ENCODE data around the gene CPLANE1. TPM values are rescaled to one million over a fixed set of nuclear protein-coding genes. Genes with fewer than 3 reads are reported as not detected.
"Not testable (repeated sequence)": the region's sequence is repeated elsewhere in the genome, so short reads cannot be mapped to it uniquely, and the experiment has no call there.

Gene CPLANE1
- polyA plus RNA-seq, 1 donor (not counting 4 experiments of a cell fraction or from before 2014, with no cell fraction given), result 9.2 TPM

- TF ChIP-seq EZH2 (IDR thresholded peaks at IDR 0.05; ENCODE audit: low read length) (no peak), CTCF (optimal IDR thresholded peaks at IDR 0.05 in 1 of 3, IDR thresholded peaks at IDR 0.05 in 1 of 3, conservative IDR thresholded peaks at IDR 0.05 in 1 of 3; ENCODE audit: extremely low read depth in 1 of 3, insufficient read depth in 2 of 3, low read length in 3 of 3) (no peak)
- DNase-seq (ENCODE audit: low read depth, low spot score), result no peak
- no peak for FAIRE-seq
- Histone ChIP-seq H3K4me3 (ENCODE audit: control insufficient read depth in 2 of 3, extremely low read depth in 1 of 3, insufficient read depth in 2 of 3, low read depth in 1 of 3, low read length in 3 of 3) (no peak overlapping the region), H3K9me1 (ENCODE audit: control insufficient read depth, extremely low read depth, insufficient read depth, low read length) (no peaks in the 10 kb centered on the region), H2AFZ (ENCODE audit: control insufficient read depth, low read length) (no peak overlapping the region), H4K20me1 (ENCODE audit: control insufficient read depth, extremely low read depth, insufficient read depth, low read length) (no peaks in the 10 kb centered on the region), H3K4me1 (ENCODE audit: control insufficient read depth, extremely low read depth, insufficient read depth, low read length) (no peaks in the 10 kb centered on the region), H3K9me3 (ENCODE audit: control insufficient read depth, low read depth, low read length) (no peaks in the 10 kb centered on the region), H3K9ac (ENCODE audit: control insufficient read depth, extremely low read depth, insufficient read depth, low read length) (no peak overlapping the region), H3K79me2 (ENCODE audit: control insufficient read depth, insufficient read depth, low read length) (no peaks in the 10 kb centered on the region), H3K4me2 (ENCODE audit: control insufficient read depth, extremely low read depth, insufficient read depth, low read depth, low read length) (no peak overlapping the region), H3K27ac (ENCODE audit: control insufficient read depth, insufficient read depth, low read length) (no peak overlapping the region), H3K36me3 (ENCODE audit: control insufficient read depth in 2 of 2, extremely low read depth in 1 of 2, insufficient read depth in 2 of 2, low read length in 2 of 2) (peaks cover 0 to 3% of the 10 kb centered on the region in 2 experiments), H3K27me3 (ENCODE audit: control insufficient read depth, extremely low read depth, insufficient read depth, low read length) (no peaks in the 10 kb centered on the region)
- dilution Hi-C loops (cut with MboI; ENCODE audit: extremely low pct_ligation_motif_present, low sequenced_read_pairs), result no loop called here
Observed at GRCh38 chr5:37109338-37109737, 139.8 kb downstream of the CPLANE1 start.

GRCh38 chr5:37103302-37103701 lies 145.9 kb downstream of the CPLANE1 start:
- FAIRE-seq (no peak), DNase-seq (ENCODE audit: low read depth, low spot score) (no peak)
- no peaks in the 10 kb centered on the region for H4K20me1 ChIP-seq (ENCODE audit: control insufficient read depth, extremely low read depth, insufficient read depth, low read length)
- TF ChIP-seq EZH2 (IDR thresholded peaks at IDR 0.05; ENCODE audit: low read length) (no peak), CTCF (optimal IDR thresholded peaks at IDR 0.05 in 1 of 3, IDR thresholded peaks at IDR 0.05 in 1 of 3, conservative IDR thresholded peaks at IDR 0.05 in 1 of 3; ENCODE audit: extremely low read depth in 1 of 3, insufficient read depth in 2 of 3, low read length in 3 of 3) (no peak)
- H3K4me2 ChIP-seq (ENCODE audit: control insufficient read depth, extremely low read depth, insufficient read depth, low read depth, low read length), result no peak overlapping the region
- no peak overlapping the region for H3K4me3 ChIP-seq (ENCODE audit: control insufficient read depth in 2 of 3, extremely low read depth in 1 of 3, insufficient read depth in 2 of 3, low read depth in 1 of 3, low read length in 3 of 3)
- H3K9me1 ChIP-seq (ENCODE audit: control insufficient read depth, extremely low read depth, insufficient read depth, low read length), result no peaks in the 10 kb centered on the region
- no peaks in the 10 kb centered on the region for H3K4me1 ChIP-seq (ENCODE audit: control insufficient read depth, extremely low read depth, insufficient read depth, low read length)
- no peaks in the 10 kb centered on the region for H3K27me3 ChIP-seq (ENCODE audit: control insufficient read depth, extremely low read depth, insufficient read depth, low read length)
- no peaks in the 10 kb centered on the region for H3K79me2 ChIP-seq (ENCODE audit: control insufficient read depth, insufficient read depth, low read length)
- no peaks in the 10 kb centered on the region for H3K9me3 ChIP-seq (ENCODE audit: control insufficient read depth, low read depth, low read length)
- H2AFZ ChIP-seq (ENCODE audit: control insufficient read depth, low read length), result no peak overlapping the region
- dilution Hi-C loops (cut with MboI; ENCODE audit: extremely low pct_ligation_motif_present, low sequenced_read_pairs), result no loop called here
- no peak overlapping the region for H3K9ac ChIP-seq (ENCODE audit: control insufficient read depth, extremely low read depth, insufficient read depth, low read length)
- no peaks in the 10 kb centered on the region for H3K36me3 ChIP-seq (ENCODE audit: control insufficient read depth in 2 of 2, extremely low read depth in 1 of 2, insufficient read depth in 2 of 2, low read length in 2 of 2)
- H3K27ac ChIP-seq (ENCODE audit: control insufficient read depth, insufficient read depth, low read length), result no peak overlapping the region

- H2AFZ ChIP-seq (ENCODE audit: control insufficient read depth, low read length); H3K27ac ChIP-seq (ENCODE audit: control insufficient read depth, insufficient read depth, low read length); H3K4me1 ChIP-seq (ENCODE audit: control insufficient read depth, extremely low read depth, insufficient read depth, low read length); DNase-seq (ENCODE audit: low read depth, low spot score); H4K20me1 ChIP-seq (ENCODE audit: control insufficient read depth, extremely low read depth, insufficient read depth, low read length); H3K79me2 ChIP-seq (ENCODE audit: control insufficient read depth, insufficient read depth, low read length); H3K9me3 ChIP-seq (ENCODE audit: control insufficient read depth, low read depth, low read length); H3K27me3 ChIP-seq (ENCODE audit: control insufficient read depth, extremely low read depth, insufficient read depth, low read length); dilution Hi-C loops (cut with MboI; ENCODE audit: extremely low pct_ligation_motif_present, low sequenced_read_pairs); FAIRE-seq; H3K9me1 ChIP-seq (ENCODE audit: control insufficient read depth, extremely low read depth, insufficient read depth, low read length); H3K4me2 ChIP-seq (ENCODE audit: control insufficient read depth, extremely low read depth, insufficient read depth, low read depth, low read length); H3K4me3 ChIP-seq (ENCODE audit: control insufficient read depth in 2 of 3, extremely low read depth in 1 of 3, insufficient read depth in 2 of 3, low read depth in 1 of 3, low read length in 3 of 3); H3K36me3 ChIP-seq (ENCODE audit: control insufficient read depth in 2 of 2, extremely low read depth in 1 of 2, insufficient read depth in 2 of 2, low read length in 2 of 2); H3K9ac ChIP-seq (ENCODE audit: control insufficient read depth, extremely low read depth, insufficient read depth, low read length): not testable (repeated sequence)
Observed at GRCh38 chr5:37099267-37099666, 149.9 kb downstream of the CPLANE1 start.

GRCh38 chr5:37093795-37094194 lies 155.4 kb downstream of the CPLANE1 start:
- H3K79me2 ChIP-seq (ENCODE audit: control insufficient read depth, insufficient read depth, low read length); dilution Hi-C loops (cut with MboI; ENCODE audit: extremely low pct_ligation_motif_present, low sequenced_read_pairs); FAIRE-seq: not testable (repeated sequence)

More at GRCh38 chr5:37093795-37094194, 155.4 kb downstream of the CPLANE1 start:
- not testable (repeated sequence) for H3K9me3 ChIP-seq (ENCODE audit: control insufficient read depth, low read depth, low read length); H3K36me3 ChIP-seq (ENCODE audit: control insufficient read depth in 2 of 2, extremely low read depth in 1 of 2, insufficient read depth in 2 of 2, low read length in 2 of 2); H2AFZ ChIP-seq (ENCODE audit: control insufficient read depth, low read length); H3K9ac ChIP-seq (ENCODE audit: control insufficient read depth, extremely low read depth, insufficient read depth, low read length); H3K27me3 ChIP-seq (ENCODE audit: control insufficient read depth, extremely low read depth, insufficient read depth, low read length); H3K4me2 ChIP-seq (ENCODE audit: control insufficient read depth, extremely low read depth, insufficient read depth, low read depth, low read length); DNase-seq (ENCODE audit: low read depth, low spot score); H3K4me3 ChIP-seq (ENCODE audit: control insufficient read depth in 2 of 3, extremely low read depth in 1 of 3, insufficient read depth in 2 of 3, low read depth in 1 of 3, low read length in 3 of 3); H4K20me1 ChIP-seq (ENCODE audit: control insufficient read depth, extremely low read depth, insufficient read depth, low read length); H3K4me1 ChIP-seq (ENCODE audit: control insufficient read depth, extremely low read depth, insufficient read depth, low read length); H3K9me1 ChIP-seq (ENCODE audit: control insufficient read depth, extremely low read depth, insufficient read depth, low read length); H3K27ac ChIP-seq (ENCODE audit: control insufficient read depth, insufficient read depth, low read length)
